ENCODE results near the gene SNAP23.
A peak's percentile ranks its signal among the peaks of the same experiment; 100 is the strongest.

The SNAP23 gene

GRCh38 chr15:42461261-42461660 lies 34.2 kb upstream of the SNAP23 start:
- Histone ChIP-seq H3K79me2 (ENCODE audit: insufficient read depth, low read length) (peaks cover 13% of the 10 kb centered on the region), H3K4me1 (ENCODE audit: insufficient read depth, low read length, severe bottlenecking) (peaks cover 48% of the 10 kb centered on the region), H3K27me3 (ENCODE audit: insufficient read depth, low read length) (no peaks in the 10 kb centered on the region), H3F3A (ENCODE audit: insufficient read depth, low read length) (no peaks in the 10 kb centered on the region), H3K27ac (ENCODE audit: low read depth, low read length, poor library complexity, severe bottlenecking) (peak overlapping the region; percentile 64), H3K4me2 (ENCODE audit: low read length) (peak overlapping the region; percentile 9; the same call in 1 of the 2 replicates), H3K9me2 (ENCODE audit: low read depth, low read length) (no peaks in the 10 kb centered on the region), H2AFZ (ENCODE audit: low read length) (no peak overlapping the region), H3K9ac (ENCODE audit: low read length) (no peak overlapping the region; the same call in 1 of the 2 replicates), H3K36me3 (ENCODE audit: insufficient read depth, low read length) (peaks cover 42% of the 10 kb centered on the region), H3K4me3 (ENCODE audit: low read depth, low read length, poor library complexity, severe bottlenecking) (no peak overlapping the region), H3K9me3 (ENCODE audit: low read length) (no peaks in the 10 kb centered on the region), H4K20me1 (ENCODE audit: insufficient read depth, low read length) (no peaks in the 10 kb centered on the region)
- TF ChIP-seq CTCF (IDR thresholded peaks at IDR 0.05; ENCODE audit: low read length) (no peak), EZH2 (IDR thresholded peaks at IDR 0.05; ENCODE audit: borderline replicate concordance, low read length) (no peak)

GRCh38 chr15:42465520-42466259 lies 29.7 kb upstream of the SNAP23 start:
- Histone ChIP-seq H3K9me2 (ENCODE audit: low read depth, low read length) (no peaks in the 10 kb centered on the region), H3K4me3 (ENCODE audit: low read depth, low read length, poor library complexity, severe bottlenecking) (no peak overlapping the region), H3K36me3 (ENCODE audit: insufficient read depth, low read length) (peaks cover 67% of the 10 kb centered on the region), H3K4me1 (ENCODE audit: insufficient read depth, low read length, severe bottlenecking) (peaks cover 14% of the 10 kb centered on the region), H4K20me1 (ENCODE audit: insufficient read depth, low read length) (no peaks in the 10 kb centered on the region), H3K9ac (ENCODE audit: low read length) (no peak overlapping the region), H3F3A (ENCODE audit: insufficient read depth, low read length) (no peaks in the 10 kb centered on the region), H2AFZ (ENCODE audit: low read length) (no peak overlapping the region), H3K79me2 (ENCODE audit: insufficient read depth, low read length) (0 out of 2 replicates have a peak, but pooled peaks cover 7% of the 10 kb centered on the region), H3K9me3 (ENCODE audit: low read length) (no peaks in the 10 kb centered on the region), H3K4me2 (ENCODE audit: low read length) (no peak overlapping the region), H3K27me3 (ENCODE audit: insufficient read depth, low read length) (no peaks in the 10 kb centered on the region), H3K27ac (ENCODE audit: low read depth, low read length, poor library complexity, severe bottlenecking) (no peak overlapping the region)
- TF ChIP-seq EZH2 (IDR thresholded peaks at IDR 0.05; ENCODE audit: borderline replicate concordance, low read length) = no peak
- no peak for TF ChIP-seq CTCF (IDR thresholded peaks at IDR 0.05; ENCODE audit: low read length)

GRCh38 chr15:42471002-42471401 lies 24.4 kb upstream of the SNAP23 start:
- H3K4me3 ChIP-seq (ENCODE audit: low read depth, low read length, poor library complexity, severe bottlenecking) = no peak overlapping the region
- H3K9me3 ChIP-seq (ENCODE audit: low read length) = no peaks in the 10 kb centered on the region
- H3K9ac ChIP-seq (ENCODE audit: low read length) = peak overlapping the region; percentile 10; the same call in 1 of the 2 replicates
- H3K79me2 ChIP-seq (ENCODE audit: insufficient read depth, low read length) = peaks cover 25% of the 10 kb centered on the region
- no peak overlapping the region for H3K27ac ChIP-seq (ENCODE audit: low read depth, low read length, poor library complexity, severe bottlenecking)
- no peaks in the 10 kb centered on the region for H4K20me1 ChIP-seq (ENCODE audit: insufficient read depth, low read length)
- H3K27me3 ChIP-seq (ENCODE audit: insufficient read depth, low read length) = no peaks in the 10 kb centered on the region
- no peaks in the 10 kb centered on the region for H3K9me2 ChIP-seq (ENCODE audit: low read depth, low read length)
- no peak overlapping the region for H2AFZ ChIP-seq (ENCODE audit: low read length)
- H3K36me3 ChIP-seq (ENCODE audit: insufficient read depth, low read length) = peaks cover 35% of the 10 kb centered on the region; the same call in 1 of the 2 replicates
- H3K4me1 ChIP-seq (ENCODE audit: insufficient read depth, low read length, severe bottlenecking) = peaks cover 36% of the 10 kb centered on the region
- H3K4me2 ChIP-seq (ENCODE audit: low read length) = no peak overlapping the region
- no peaks in the 10 kb centered on the region for H3F3A ChIP-seq (ENCODE audit: insufficient read depth, low read length)
- no peak for TF ChIP-seq CTCF (IDR thresholded peaks at IDR 0.05; ENCODE audit: low read length)
- TF ChIP-seq EZH2 (IDR thresholded peaks at IDR 0.05; ENCODE audit: borderline replicate concordance, low read length) = no peak
